IPS-20b (cell line): ENCODE data around the gene NFATC2.
"Not testable (repeated sequence)": the region's sequence is repeated elsewhere in the genome, so short reads cannot be mapped to it uniquely, and the experiment has no call there.

Experiments used
- H3K27ac ChIP-seq: one replicate; pipeline ENCODE4 v1.5.1; 2013; ENCODE audit warnings: low read length
- H3K27me3 ChIP-seq: 2 replicates; pipeline ENCODE4 v1.6.1; 2013; ENCODE audit warnings: mild to moderate bottlenecking, low read length, inconsistent platforms; ENCODE audit not compliant: insufficient read depth
- H3K36me3 ChIP-seq: 2 replicates; pipeline ENCODE4 v1.6.1; 2013; ENCODE audit warnings: low read depth, mild to moderate bottlenecking, inconsistent platforms, low read length, moderate library complexity; ENCODE audit not compliant: insufficient read depth
- H3K4me1 ChIP-seq: 2 replicates; pipeline ENCODE4 v1.6.1; 2013; ENCODE audit warnings: mild to moderate bottlenecking, control low read depth, inconsistent platforms, low read length, moderate library complexity; ENCODE audit not compliant: insufficient read depth
- H3K4me3 ChIP-seq: 2 replicates; pipeline ENCODE4 v1.5.1; 2013; ENCODE audit warnings: mild to moderate bottlenecking, low read length, inconsistent platforms
- H3K9ac ChIP-seq: 2 replicates; pipeline ENCODE4 v1.6.1; 2013; ENCODE audit warnings: low read depth, mild to moderate bottlenecking, inconsistent platforms, low read length, moderate library complexity
- H3K9me3 ChIP-seq: 2 replicates; pipeline ENCODE4 v1.6.1; 2013; ENCODE audit warnings: mild to moderate bottlenecking, low read depth, low read length, inconsistent platforms; ENCODE audit not compliant: insufficient read depth

NFATC2 gene

GRCh38 chr20:51578145-51578459 lies 35.6 kb upstream of the NFATC2 start:
- H3K4me3 ChIP-seq = no peak overlapping the region
- H3K27ac ChIP-seq = no peak overlapping the region
- no peaks in the 10 kb centered on the region for H3K27me3 ChIP-seq

GRCh38 chr20:51577432-51578144 lies 35.1 kb upstream of the NFATC2 start:
- Histone ChIP-seq H3K4me1 (no peaks in the 10 kb centered on the region), H3K9ac (no peak overlapping the region), H3K36me3 (no peaks in the 10 kb centered on the region), H3K9me3 (no peaks in the 10 kb centered on the region), H3K27me3 (no peaks in the 10 kb centered on the region), H3K27ac (no peak overlapping the region), H3K4me3 (no peak overlapping the region)

More at GRCh38 chr20:51578145-51578459, 35.6 kb upstream of the NFATC2 start:
- H3K36me3 ChIP-seq = no peaks in the 10 kb centered on the region
- H3K9me3 ChIP-seq = no peaks in the 10 kb centered on the region
- H3K4me1 ChIP-seq = no peaks in the 10 kb centered on the region
- no peak overlapping the region for H3K9ac ChIP-seq

- H3K4me3 ChIP-seq = no peak overlapping the region
- H3K27me3 ChIP-seq = no peaks in the 10 kb centered on the region
- no peaks in the 10 kb centered on the region for H3K9me3 ChIP-seq
- H3K36me3 ChIP-seq = no peaks in the 10 kb centered on the region
- H3K9ac ChIP-seq = no peak overlapping the region
- no peaks in the 10 kb centered on the region for H3K4me1 ChIP-seq
- no peak overlapping the region for H3K27ac ChIP-seq
Observed at GRCh38 chr20:51575486-51575885, 33.0 kb upstream of the NFATC2 start.

GRCh38 chr20:51574248-51575033 lies 31.9 kb upstream of the NFATC2 start:
- H3K4me3 ChIP-seq = no peak overlapping the region
- no peaks in the 10 kb centered on the region for H3K9me3 ChIP-seq
- H3K27me3 ChIP-seq = no peaks in the 10 kb centered on the region
- H3K9ac ChIP-seq = no peak overlapping the region
- H3K4me1 ChIP-seq = no peaks in the 10 kb centered on the region
- H3K36me3 ChIP-seq = no peaks in the 10 kb centered on the region
- H3K27ac ChIP-seq = no peak overlapping the region

- Histone ChIP-seq H3K4me3 (no peak overlapping the region), H3K9me3 (no peaks in the 10 kb centered on the region), H3K36me3 (no peaks in the 10 kb centered on the region), H3K9ac (no peak overlapping the region), H3K27ac (no peak overlapping the region), H3K4me1 (no peaks in the 10 kb centered on the region), H3K27me3 (no peaks in the 10 kb centered on the region)
Observed at GRCh38 chr20:51573576-51574243, 31.2 kb upstream of the NFATC2 start.

GRCh38 chr20:51571460-51571794 lies 28.9 kb upstream of the NFATC2 start:
- H3K27ac ChIP-seq = no peak overlapping the region
- H3K4me3 ChIP-seq = no peak overlapping the region
- no peaks in the 10 kb centered on the region for H3K9me3 ChIP-seq
- no peaks in the 10 kb centered on the region for H3K27me3 ChIP-seq
- no peaks in the 10 kb centered on the region for H3K4me1 ChIP-seq
- H3K9ac ChIP-seq = no peak overlapping the region
- no peaks in the 10 kb centered on the region for H3K36me3 ChIP-seq

GRCh38 chr20:51570739-51571459 lies 28.4 kb upstream of the NFATC2 start:
- H3K27me3 ChIP-seq = 0 out of 2 replicates have a peak, but pooled peaks cover 3% of the 10 kb centered on the region
- no peak overlapping the region for H3K27ac ChIP-seq
- no peaks in the 10 kb centered on the region for H3K9me3 ChIP-seq
- H3K4me3 ChIP-seq = no peak overlapping the region
- H3K4me1 ChIP-seq = no peaks in the 10 kb centered on the region
- no peaks in the 10 kb centered on the region for H3K36me3 ChIP-seq
- H3K9ac ChIP-seq = no peak overlapping the region

- no peaks in the 10 kb centered on the region for H3K9me3 ChIP-seq
- no peaks in the 10 kb centered on the region for H3K36me3 ChIP-seq
- no peak overlapping the region for H3K9ac ChIP-seq
- 0 out of 2 replicates have a peak, but pooled peaks cover 7% of the 10 kb centered on the region for H3K27me3 ChIP-seq
- no peaks in the 10 kb centered on the region for H3K4me1 ChIP-seq
- H3K27ac ChIP-seq = no peak overlapping the region
- no peak overlapping the region for H3K4me3 ChIP-seq
Observed at GRCh38 chr20:51569815-51570738, 27.6 kb upstream of the NFATC2 start.

- H3K4me3 ChIP-seq, H3K4me1 ChIP-seq, H3K36me3 ChIP-seq, H3K9me3 ChIP-seq, H3K9ac ChIP-seq, H3K27ac ChIP-seq: not testable (repeated sequence)
- H3K27me3 ChIP-seq = peaks cover 20% of the 10 kb centered on the region
Observed at GRCh38 chr20:51568533-51568932, 26.0 kb upstream of the NFATC2 start.

GRCh38 chr20:51567622-51568021 lies 25.1 kb upstream of the NFATC2 start:
- H3K9ac ChIP-seq = no peak overlapping the region
- H3K27ac ChIP-seq = no peak overlapping the region
- peaks cover 7% of the 10 kb centered on the region; the same call in 1 of the 2 replicates for H3K4me1 ChIP-seq
- no peak overlapping the region for H3K4me3 ChIP-seq
- no peaks in the 10 kb centered on the region for H3K9me3 ChIP-seq
- H3K36me3 ChIP-seq = no peaks in the 10 kb centered on the region
- H3K27me3 ChIP-seq = peaks cover 29% of the 10 kb centered on the region

GRCh38 chr20:51566594-51566993 lies 24.1 kb upstream of the NFATC2 start:
- no peak overlapping the region for H3K4me3 ChIP-seq
- peaks cover 40% of the 10 kb centered on the region for H3K27me3 ChIP-seq
- H3K36me3 ChIP-seq = no peaks in the 10 kb centered on the region
- H3K9ac ChIP-seq = no peak overlapping the region
- no peak overlapping the region for H3K27ac ChIP-seq
- no peaks in the 10 kb centered on the region for H3K9me3 ChIP-seq
- peaks cover 9% of the 10 kb centered on the region; the same call in 1 of the 2 replicates for H3K4me1 ChIP-seq
